HG03064 (cell line): ENCODE measurements around the gene LDLRAD1.
"Not testable (repeated sequence)": the region's sequence is repeated elsewhere in the genome, so short reads cannot be mapped to it uniquely, and the experiment has no call there.

Experiments
- ATAC-seq: cut with Tn5 transposase; IDR thresholded peaks from one replicate; pipeline ENCODE4 v1.9.1; 2021; ENCODE audit warnings: low read depth; ENCODE audit not compliant: unreplicated experiment

LDLRAD1 gene

GRCh38 chr1:54018635-54019034 is 649 bp upstream of the LDLRAD1 start:
- ATAC-seq, result no peak

- no peak for ATAC-seq
Observed at GRCh38 chr1:54016343-54017282, 1.4 kb downstream of the LDLRAD1 start.

GRCh38 chr1:54014009-54014629 is 3.9 kb downstream of the LDLRAD1 start:
- ATAC-seq, result no peak

DNA sequence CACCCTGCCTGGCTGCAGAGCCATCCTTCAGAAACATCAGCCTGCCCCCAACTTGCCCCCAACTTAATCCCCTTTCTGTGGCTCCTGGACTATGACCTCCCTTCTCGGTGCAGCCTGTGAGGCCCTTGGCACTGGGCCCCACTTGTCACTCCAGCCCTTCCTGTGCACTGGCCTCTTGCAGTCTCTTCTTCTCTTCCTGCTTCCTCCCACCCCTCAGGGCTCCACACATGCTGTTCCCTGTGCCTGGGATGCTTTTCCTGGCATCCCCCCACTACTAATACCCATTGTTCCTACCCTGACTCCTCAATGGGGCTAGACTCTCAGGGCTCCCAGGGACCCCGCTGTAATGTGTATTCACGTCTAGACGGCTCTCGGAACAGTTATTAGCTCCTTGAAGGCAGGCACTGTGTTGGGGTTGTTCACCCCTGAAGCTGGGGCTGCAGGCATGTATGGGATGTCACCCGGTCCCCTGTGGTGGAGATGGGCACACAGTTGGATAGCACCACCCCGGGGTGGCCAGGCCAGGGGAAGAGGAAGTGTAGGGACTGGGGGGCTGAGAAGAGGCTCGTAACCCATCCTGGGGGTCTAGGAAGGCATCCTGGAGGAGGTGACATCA is 4.5 kb downstream of the LDLRAD1 start:
- ATAC-seq, result no peak

- no peak for ATAC-seq
Observed at GRCh38 chr1:54012863-54013262, 5.1 kb downstream of the LDLRAD1 start.

- no peak for ATAC-seq
Observed at GRCh38 chr1:54012008-54012325, 6.0 kb downstream of the LDLRAD1 start.

GRCh38 chr1:54011316-54012007 is 6.5 kb downstream of the LDLRAD1 start:
- no peak for ATAC-seq

DNA sequence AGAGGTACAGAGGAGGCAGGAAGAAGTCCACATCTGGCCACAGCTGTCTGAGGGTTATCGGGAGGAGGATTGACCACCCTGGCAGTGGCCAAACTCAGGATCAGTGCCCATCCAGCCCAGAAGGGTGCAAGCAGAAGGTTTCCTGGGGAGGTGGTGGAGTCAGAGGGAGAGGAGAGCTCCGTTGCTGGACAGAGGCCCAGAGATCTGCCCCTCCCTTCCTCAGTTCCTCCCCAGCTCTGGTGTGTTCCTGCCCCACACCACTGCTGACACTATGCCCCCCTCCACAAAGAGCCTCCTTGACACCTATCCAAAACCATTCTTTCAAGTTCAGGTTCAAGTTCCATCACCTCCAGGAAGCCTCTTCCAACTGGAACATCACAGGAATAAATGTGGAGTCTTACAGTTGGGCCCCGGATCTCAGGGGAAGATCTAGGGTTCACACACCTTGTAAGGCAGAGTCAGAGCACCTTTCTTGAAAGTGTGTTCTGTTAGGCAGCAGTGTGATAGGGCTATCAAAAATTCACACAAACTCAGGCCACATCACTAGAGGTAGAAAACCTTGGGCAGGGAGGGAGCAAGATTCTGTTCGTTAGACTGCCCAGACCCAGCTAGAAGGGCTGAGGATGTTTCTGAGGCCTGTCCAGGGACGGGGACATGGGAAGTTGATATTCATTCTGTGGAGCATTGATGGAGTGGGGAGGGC is 7.4 kb downstream of the LDLRAD1 start:
- ATAC-seq, result no peak

DNA sequence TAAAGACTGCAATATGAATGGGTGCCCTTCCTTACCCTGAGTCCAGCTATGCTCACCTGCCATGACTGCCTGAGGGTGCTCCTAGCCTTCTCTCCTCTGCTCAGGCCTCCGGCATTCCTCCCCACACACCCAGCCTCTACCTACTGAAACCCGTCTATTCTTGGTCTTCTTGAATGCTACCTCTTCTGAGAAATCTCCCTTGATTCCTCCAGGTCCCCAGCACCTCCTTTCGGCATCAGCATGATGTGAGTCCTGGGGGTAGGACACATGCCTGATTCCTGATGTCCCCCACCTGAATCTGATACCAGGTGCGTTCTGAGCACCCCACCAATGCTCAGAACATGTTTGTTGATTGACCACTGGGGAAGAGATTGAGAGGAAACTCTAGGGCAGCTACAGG is 8.6 kb downstream of the LDLRAD1 start:
- ATAC-seq, result no peak

- ATAC-seq, result no peak
Observed at GRCh38 chr1:54008876-54009275, 9.1 kb downstream of the LDLRAD1 start.

DNA sequence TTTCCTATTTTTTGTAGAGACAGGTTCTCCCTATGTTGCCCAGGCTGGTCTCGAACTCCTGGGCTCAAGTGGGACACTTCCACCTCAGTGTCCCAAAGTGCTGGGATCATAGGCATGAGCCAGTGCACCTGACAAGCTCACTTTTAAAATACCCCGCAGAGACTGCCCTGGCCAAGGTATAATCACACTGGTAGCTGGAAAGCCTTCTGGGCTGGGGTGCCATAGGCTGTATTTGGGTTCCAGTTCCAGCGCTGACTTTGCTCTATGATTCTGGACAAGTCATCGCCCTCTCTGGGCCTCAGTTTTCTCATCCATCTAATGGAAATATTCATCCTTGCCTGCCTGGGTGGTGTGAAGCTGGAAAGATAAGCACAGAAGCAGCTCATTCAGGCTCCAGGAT is 10.4 kb downstream of the LDLRAD1 start:
- no peak for ATAC-seq

GRCh38 chr1:54006508-54006907 is 11.5 kb downstream of the LDLRAD1 start:
- ATAC-seq, result no peak

DNA sequence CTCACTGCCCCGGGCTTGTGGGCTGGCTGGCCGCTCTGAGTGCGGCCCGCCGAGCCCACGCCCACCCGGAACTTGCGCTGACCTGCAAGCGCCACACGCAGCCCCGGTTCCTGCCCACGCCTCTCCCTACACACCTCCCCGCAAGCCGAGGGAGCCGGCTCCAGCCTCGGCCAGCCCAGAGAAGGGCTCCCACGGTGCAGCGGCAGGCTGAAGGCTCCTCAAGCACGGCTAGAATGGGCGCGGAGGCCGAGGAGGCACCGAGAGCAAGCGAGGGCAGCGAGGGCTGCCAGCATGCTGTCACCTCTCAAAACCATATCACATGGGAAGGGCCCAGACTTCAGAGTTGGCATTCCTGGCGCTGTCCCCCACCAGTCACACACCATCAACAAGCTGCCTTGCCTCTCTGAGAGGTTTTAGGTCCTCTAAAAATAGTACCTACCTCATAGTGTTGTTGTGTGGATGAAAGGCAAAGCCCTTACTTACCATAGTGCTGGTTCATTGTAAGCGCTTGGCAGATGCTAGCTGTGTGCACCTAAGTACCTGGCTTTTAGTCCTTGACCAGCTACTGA is 13.4 kb downstream of the LDLRAD1 start:
- ATAC-seq, result no peak

DNA sequence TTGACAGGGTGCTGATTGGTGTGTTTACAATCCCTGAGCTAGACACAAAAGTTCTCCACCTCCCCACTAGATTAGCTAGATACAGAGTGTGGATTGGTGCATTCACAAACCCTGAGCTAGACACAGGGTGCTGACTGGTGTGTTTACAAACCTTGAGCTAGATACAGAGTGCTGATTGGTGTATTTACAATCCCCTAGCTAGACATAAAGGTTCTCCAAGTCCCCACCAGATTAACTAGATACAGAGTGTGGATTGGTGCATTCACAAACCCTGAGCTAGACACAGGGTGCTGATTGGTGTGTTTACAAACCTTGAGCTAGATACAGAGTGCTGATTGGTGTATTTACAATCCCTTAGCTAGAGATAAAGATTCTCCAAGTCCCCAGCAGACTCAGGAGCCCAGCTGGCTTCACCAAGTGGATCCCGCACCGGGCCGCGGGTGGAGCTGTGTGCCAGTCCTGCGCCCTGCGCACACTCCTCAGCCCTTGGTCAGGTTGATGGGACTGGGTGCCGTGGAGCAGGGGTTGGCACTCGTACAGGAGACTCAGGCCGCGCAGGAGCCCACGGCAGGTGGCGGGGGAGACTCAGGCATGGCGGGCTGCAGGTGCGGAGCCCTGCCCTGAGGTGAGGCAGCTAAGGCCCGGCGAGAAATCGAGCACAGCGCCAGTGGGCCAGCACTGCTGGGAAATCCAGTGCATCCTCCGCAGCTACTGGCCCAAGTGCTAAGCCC is 14.1 kb downstream of the LDLRAD1 start:
- not testable (repeated sequence) for ATAC-seq

DNA sequence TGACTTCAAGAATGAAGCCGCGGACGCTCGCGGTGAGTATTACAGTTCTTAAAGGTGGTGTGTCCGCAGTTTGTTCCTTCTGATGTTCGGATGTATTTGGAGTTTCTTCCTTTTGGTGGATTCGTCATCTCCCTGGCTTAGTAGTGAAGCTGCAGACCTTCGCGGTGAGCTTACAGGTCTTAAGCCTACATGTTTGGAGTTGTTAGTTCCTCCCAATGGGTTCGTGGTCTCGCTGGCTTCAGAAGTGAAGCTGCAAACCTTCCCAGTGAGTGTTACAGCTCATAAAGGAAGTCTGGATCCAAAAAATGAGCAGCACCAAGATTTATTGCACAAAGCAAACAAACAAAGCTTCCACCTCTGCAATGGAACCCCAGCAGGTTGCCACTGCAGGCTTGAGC is 14.7 kb downstream of the LDLRAD1 start:
- ATAC-seq, result no peak

- ATAC-seq, result no peak
Observed at GRCh38 chr1:54002544-54003248, 15.3 kb downstream of the LDLRAD1 start.

- no peak for ATAC-seq
Observed at GRCh38 chr1:54001591-54001990, 16.4 kb downstream of the LDLRAD1 start.

DNA sequence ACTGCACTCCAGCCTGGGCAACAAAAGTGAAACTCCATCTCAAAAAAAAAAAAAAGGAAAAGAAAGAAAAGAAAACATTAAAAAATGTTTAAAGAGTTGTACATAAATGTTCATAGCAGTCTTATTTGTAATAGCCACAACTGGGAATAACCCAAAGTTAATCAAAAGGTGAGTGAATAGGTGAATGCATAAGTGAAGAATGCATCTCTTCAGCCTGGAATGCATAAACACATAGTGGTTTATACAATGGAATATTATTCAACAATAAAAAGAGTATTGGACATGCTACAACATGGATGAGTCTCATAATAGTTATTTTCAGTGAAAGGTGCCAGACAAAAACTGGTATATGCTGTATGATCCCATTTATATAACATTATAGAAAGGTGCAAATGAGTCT is 18.1 kb downstream of the LDLRAD1 start:
- ATAC-seq, result no peak

- ATAC-seq, result no peak
Observed at GRCh38 chr1:53998223-53998622, 19.8 kb downstream of the LDLRAD1 start.
